Esophagus mucosa (tissue), 1 donor: Measurements from ENCODE around the gene TTC12. TPM values are rescaled to one million over a fixed set of nuclear protein-coding genes. Genes with fewer than 3 reads are reported as not detected.

Experiments
- ATAC-seq: fragments of 200-7000 bp; cut with Tn5 transposase; one replicate; pipeline ENCODE4 v1.9.1; 2020
- total RNA-seq: library from RNA; stranded (reverse); gene quantifications from one replicate; pipeline ENCODE4 v1.2.4, GENCODE V29; 2023
- donor health status: DM: yes; HTN: yes; CAD: no.

TTC12 gene
- 11.8 TPM for total RNA-seq

GRCh38 chr11:113314389-113315301, at the start of gene TTC12:
Gene TTC12, plus strand, starts transcription at chr11:113314583. Its CDS starts 1,675 bp downstream, at chr11:113316258.
- ATAC-seq, result peak; percentile 99

GRCh38 chr11:113265362-113265761, 49.0 kb upstream of the TTC12 start:
- no peak for ATAC-seq

GRCh38 chr11:113267493-113267892, 46.9 kb upstream of the TTC12 start:
- no peak for ATAC-seq

GRCh38 chr11:113269096-113269495, 45.3 kb upstream of the TTC12 start:
- ATAC-seq, result no peak

GRCh38 chr11:113269636-113270035, 44.7 kb upstream of the TTC12 start:
- ATAC-seq, result no peak

GRCh38 chr11:113270080-113270479, 44.3 kb upstream of the TTC12 start:
- no peak for ATAC-seq

- ATAC-seq, result no peak
Measured at GRCh38 chr11:113271551-113272245, 42.7 kb upstream of the TTC12 start.

GRCh38 chr11:113272281-113272680, 42.1 kb upstream of the TTC12 start:
- ATAC-seq, result no peak

GRCh38 chr11:113272927-113273615, 41.3 kb upstream of the TTC12 start:
- no peak for ATAC-seq

- ATAC-seq, result no peak
Measured at GRCh38 chr11:113273720-113274119, 40.7 kb upstream of the TTC12 start.

GRCh38 chr11:113274713-113275582, 39.4 kb upstream of the TTC12 start:
- ATAC-seq, result no peak

- no peak for ATAC-seq
Measured at GRCh38 chr11:113275602-113276001, 38.8 kb upstream of the TTC12 start.

GRCh38 chr11:113276466-113276865, 37.9 kb upstream of the TTC12 start:
- no peak for ATAC-seq

- ATAC-seq, result no peak
Measured at GRCh38 chr11:113277907-113278306, 36.5 kb upstream of the TTC12 start.

GRCh38 chr11:113278481-113278880, 35.9 kb upstream of the TTC12 start:
- ATAC-seq, result no peak

GRCh38 chr11:113278925-113279324, 35.5 kb upstream of the TTC12 start:
- ATAC-seq, result no peak

GRCh38 chr11:113279591-113279990, 34.8 kb upstream of the TTC12 start:
- ATAC-seq, result no peak

GRCh38 chr11:113281052-113281725, 33.2 kb upstream of the TTC12 start:
- ATAC-seq, result no peak

- ATAC-seq, result no peak
Measured at GRCh38 chr11:113282898-113283437, 31.4 kb upstream of the TTC12 start.

GRCh38 chr11:113283881-113284280, 30.5 kb upstream of the TTC12 start:
- ATAC-seq, result no peak

GRCh38 chr11:113286009-113286408, 28.4 kb upstream of the TTC12 start:
- ATAC-seq, result no peak
